Measurements from ENCODE around the gene LRP2.

LRP2 gene

DNA sequence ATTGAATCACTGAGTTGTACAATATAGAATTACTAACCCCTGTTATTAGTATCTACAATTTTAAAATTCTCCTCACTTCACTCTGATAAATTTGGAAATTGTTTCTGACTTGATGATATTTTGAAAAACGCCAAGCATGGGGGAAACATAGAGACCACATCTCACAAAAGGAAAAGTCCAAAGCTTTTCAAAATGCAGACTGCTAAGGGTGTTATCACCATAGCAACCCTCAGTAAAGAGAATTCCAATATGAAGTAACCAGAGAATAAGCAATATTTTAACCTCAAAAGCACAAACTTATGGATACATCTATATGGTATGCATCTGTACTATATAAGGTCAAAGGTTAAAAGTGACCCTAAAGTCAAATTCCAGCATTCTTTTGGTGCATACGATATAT lies 22.7 kb downstream of the LRP2 start:
- Histone ChIP-seq H3K4me3 (ENCODE audit: low read length) (no peak overlapping the region), H3K4me1 (ENCODE audit: low read length) (no peaks in the 10 kb centered on the region), H2AFZ (ENCODE audit: low read length) (no peak overlapping the region), H3K9me2 (replicated peaks; ENCODE audit: insufficient read depth, low read length) (no peaks in the 10 kb centered on the region), H3K4me2 (ENCODE audit: low read depth, low read length) (no peak overlapping the region), H3F3A (ENCODE audit: insufficient read depth, low read length) (no peaks in the 10 kb centered on the region), H3K79me2 (ENCODE audit: low read length) (no peaks in the 10 kb centered on the region), H3K36me3 (replicated peaks; ENCODE audit: insufficient read depth, low read length) (no peaks in the 10 kb centered on the region), H3K27me3 (replicated peaks; ENCODE audit: insufficient read depth, low read length) (no peaks in the 10 kb centered on the region), H3K27ac (ENCODE audit: low read length) (no peak overlapping the region), H3K9ac (ENCODE audit: low read length) (no peak overlapping the region), H4K20me1 (ENCODE audit: insufficient read depth, low read length) (no peaks in the 10 kb centered on the region), H3K9me3 (replicated peaks; ENCODE audit: insufficient read depth, low read length) (no peaks in the 10 kb centered on the region)
- TF ChIP-seq EZH2phosphoT487 (IDR thresholded peaks at IDR 0.05; ENCODE audit: low read length), result no peak
- TF ChIP-seq, protein P1, sequence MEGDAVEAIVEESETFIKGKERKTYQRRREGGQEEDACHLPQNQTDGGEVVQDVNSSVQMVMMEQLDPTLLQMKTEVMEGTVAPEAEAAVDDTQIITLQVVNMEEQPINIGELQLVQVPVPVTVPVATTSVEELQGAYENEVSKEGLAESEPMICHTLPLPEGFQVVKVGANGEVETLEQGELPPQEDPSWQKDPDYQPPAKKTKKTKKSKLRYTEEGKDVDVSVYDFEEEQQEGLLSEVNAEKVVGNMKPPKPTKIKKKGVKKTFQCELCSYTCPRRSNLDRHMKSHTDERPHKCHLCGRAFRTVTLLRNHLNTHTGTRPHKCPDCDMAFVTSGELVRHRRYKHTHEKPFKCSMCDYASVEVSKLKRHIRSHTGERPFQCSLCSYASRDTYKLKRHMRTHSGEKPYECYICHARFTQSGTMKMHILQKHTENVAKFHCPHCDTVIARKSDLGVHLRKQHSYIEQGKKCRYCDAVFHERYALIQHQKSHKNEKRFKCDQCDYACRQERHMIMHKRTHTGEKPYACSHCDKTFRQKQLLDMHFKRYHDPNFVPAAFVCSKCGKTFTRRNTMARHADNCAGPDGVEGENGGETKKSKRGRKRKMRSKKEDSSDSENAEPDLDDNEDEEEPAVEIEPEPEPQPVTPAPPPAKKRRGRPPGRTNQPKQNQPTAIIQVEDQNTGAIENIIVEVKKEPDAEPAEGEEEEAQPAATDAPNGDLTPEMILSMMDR (IDR thresholded peaks at IDR 0.05; ENCODE audit: low read length), result no peak
- no peak for TF ChIP-seq EZH2 (optimal IDR thresholded peaks at IDR 0.05; ENCODE audit: low read depth, low read length)
- DNase-seq, result no peak

GRCh38 chr2:169336695-169337094 lies 25.6 kb downstream of the LRP2 start:
- Histone ChIP-seq H3K36me3 (replicated peaks; ENCODE audit: insufficient read depth, low read length) (no peaks in the 10 kb centered on the region), H3K27me3 (replicated peaks; ENCODE audit: insufficient read depth, low read length) (no peaks in the 10 kb centered on the region), H3K27ac (ENCODE audit: low read length) (no peak overlapping the region), H3K4me3 (ENCODE audit: low read length) (no peak overlapping the region), H3K4me1 (ENCODE audit: low read length) (no peaks in the 10 kb centered on the region), H3K79me2 (ENCODE audit: low read length) (no peaks in the 10 kb centered on the region), H3K4me2 (ENCODE audit: low read depth, low read length) (no peak overlapping the region), H3F3A (ENCODE audit: insufficient read depth, low read length) (no peaks in the 10 kb centered on the region), H4K20me1 (ENCODE audit: insufficient read depth, low read length) (no peaks in the 10 kb centered on the region), H3K9me3 (replicated peaks; ENCODE audit: insufficient read depth, low read length) (no peaks in the 10 kb centered on the region), H3K9me2 (replicated peaks; ENCODE audit: insufficient read depth, low read length) (no peaks in the 10 kb centered on the region), H3K9ac (ENCODE audit: low read length) (no peak overlapping the region), H2AFZ (ENCODE audit: low read length) (no peak overlapping the region)
- TF ChIP-seq EZH2 (optimal IDR thresholded peaks at IDR 0.05; ENCODE audit: low read depth, low read length), result no peak
- DNase-seq, result no peak

- Histone ChIP-seq H3K79me2 (ENCODE audit: low read length) (no peaks in the 10 kb centered on the region), H3K4me2 (ENCODE audit: low read depth, low read length) (no peak overlapping the region), H3K4me3 (ENCODE audit: low read length) (no peak overlapping the region), H3F3A (ENCODE audit: insufficient read depth, low read length) (no peaks in the 10 kb centered on the region), H3K4me1 (ENCODE audit: low read length) (no peaks in the 10 kb centered on the region), H3K36me3 (replicated peaks; ENCODE audit: insufficient read depth, low read length) (no peaks in the 10 kb centered on the region), H3K27me3 (replicated peaks; ENCODE audit: insufficient read depth, low read length) (no peaks in the 10 kb centered on the region), H2AFZ (ENCODE audit: low read length) (no peak overlapping the region), H3K27ac (ENCODE audit: low read length) (no peak overlapping the region), H3K9me3 (replicated peaks; ENCODE audit: insufficient read depth, low read length) (no peaks in the 10 kb centered on the region), H3K9me2 (replicated peaks; ENCODE audit: insufficient read depth, low read length) (no peaks in the 10 kb centered on the region), H3K9ac (ENCODE audit: low read length) (no peak overlapping the region), H4K20me1 (ENCODE audit: insufficient read depth, low read length) (no peaks in the 10 kb centered on the region)
- DNase-seq, result no peak
- no peak for TF ChIP-seq EZH2phosphoT487 (IDR thresholded peaks at IDR 0.05; ENCODE audit: low read length)
- TF ChIP-seq EZH2 (optimal IDR thresholded peaks at IDR 0.05; ENCODE audit: low read depth, low read length), result no peak
- TF ChIP-seq, protein P1 (IDR thresholded peaks at IDR 0.05; ENCODE audit: low read length), result no peak
Observed at GRCh38 chr2:169330555-169331198, 31.7 kb downstream of the LRP2 start.

All from MM.1S (cell line).